ENCODE data around the gene S100PBP. TPM values are rescaled to one million over a fixed set of nuclear protein-coding genes. Genes with fewer than 3 reads are reported as not detected.

The S100PBP gene
- total and polyA plus RNA-seq, 4 experiments from 2014 or later = 6.5 to 65.5 (median 38.6) TPM

GRCh38 chr1:32890516-32891240 lies 73.2 kb downstream of the S100PBP start:
- peak overlapping the region in 1 of 8 donors; percentile 36 for H3K4me3 Mint-ChIP-seq
- peaks cover 5 to 14% (median 11%) of the 10 kb centered on the region in 4 donors for H3K4me1 Mint-ChIP-seq
- H3K9me3 Mint-ChIP-seq = peaks cover 0 to 2% (median 0%) of the 10 kb centered on the region in 8 donors
- Histone ChIP-seq H3K27me3 (ENCODE audit: insufficient read depth, low read length) (peaks cover 21% of the 10 kb centered on the region), H3K4me3 (ENCODE audit: low read length in 2 of 2) (no peak overlapping the region), H3K27ac (ENCODE audit: low read depth, low read length) (no peak overlapping the region), H3K9me3 (ENCODE audit: control insufficient read depth in 1 of 2, low read length in 2 of 2) (no peaks in the 10 kb centered on the region), H3K36me3 (ENCODE audit: insufficient read depth, low read length) (no peaks in the 10 kb centered on the region), H3K4me1 (ENCODE audit: insufficient read depth, low read length) (peaks cover 3% of the 10 kb centered on the region)
- intact Hi-C loops (cut with micrococcal nuclease) = no loop called here
- ChIA-PET CTCF (ENCODE audit: partially characterized antibody) (interaction anchor here (0.9 kb wide), 1 partner anchor 9 kb away, joined by 3 read pairs; no protein-coding TSS in a partner anchor), POLR2A (ENCODE audit: partially characterized antibody) (no interaction called here)
- H3K27me3 Mint-ChIP-seq = peaks cover 43 to 66% of the 10 kb centered on the region in 2 donors
- H3K36me3 Mint-ChIP-seq = peaks cover 0 to 6% of the 10 kb centered on the region in 2 donors
- no peak for DNase-seq
- H3K27ac Mint-ChIP-seq = no peak overlapping the region

DNA sequence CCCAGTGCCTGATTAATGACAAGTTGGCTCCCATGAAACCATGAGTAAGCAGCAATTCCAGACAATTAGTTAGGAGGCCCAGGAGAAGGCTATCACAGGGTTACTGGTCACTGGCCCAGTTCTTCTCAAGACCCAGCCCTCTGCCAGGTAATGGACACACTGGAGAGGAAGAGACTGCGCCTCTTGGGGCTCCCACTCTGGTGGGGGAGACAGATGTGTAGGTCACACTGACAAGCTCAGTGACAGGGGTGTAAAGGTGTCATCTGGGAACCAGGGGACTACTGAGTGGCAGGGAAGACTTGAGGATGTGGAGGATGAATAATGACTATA lies 73.8 kb downstream of the S100PBP start:
- no peaks in the 10 kb centered on the region for H3K36me3 ChIP-seq (ENCODE audit: insufficient read depth, low read length)
- intact Hi-C loops (cut with micrococcal nuclease) = no loop called here
- no peak for DNase-seq
- ChIA-PET CTCF (ENCODE audit: partially characterized antibody) (no interaction called here), POLR2A (ENCODE audit: partially characterized antibody) (no interaction called here)
- Mint-ChIP-seq H3K4me3 (peak overlapping the region in 1 of 8 donors; percentile 55), H3K27ac (no peak overlapping the region), H3K36me3 (peaks cover 0 to 6% of the 10 kb centered on the region in 2 donors), H3K9me3 (peaks cover 0 to 2% (median 0%) of the 10 kb centered on the region in 8 donors), H3K27me3 (peaks cover 45 to 67% of the 10 kb centered on the region in 2 donors), H3K4me1 (peaks cover 5 to 14% (median 11%) of the 10 kb centered on the region in 4 donors)
- H3K4me1 ChIP-seq (ENCODE audit: insufficient read depth, low read length) = peaks cover 3% of the 10 kb centered on the region
- no peak overlapping the region for H3K4me3 ChIP-seq (ENCODE audit: low read length in 2 of 2)
- no peaks in the 10 kb centered on the region for H3K9me3 ChIP-seq (ENCODE audit: control insufficient read depth in 1 of 2, low read length in 2 of 2)
- peaks cover 21% of the 10 kb centered on the region for H3K27me3 ChIP-seq (ENCODE audit: insufficient read depth, low read length)
- no peak overlapping the region for H3K27ac ChIP-seq (ENCODE audit: low read depth, low read length)

- Mint-ChIP-seq H3K4me1 (peaks cover 5 to 14% (median 11%) of the 10 kb centered on the region in 4 donors), H3K9me3 (peaks cover 0 to 2% (median 0%) of the 10 kb centered on the region in 8 donors), H3K27ac (peak overlapping the region in 1 of 7 donors; percentile 9), H3K36me3 (peaks cover 0 to 6% of the 10 kb centered on the region in 2 donors), H3K4me3 (peak overlapping the region in 3 of 8 donors; percentile 59 to 61 (median 61)), H3K27me3 (peaks cover 46 to 70% of the 10 kb centered on the region in 2 donors)
- Histone ChIP-seq H3K4me3 (ENCODE audit: low read length in 2 of 2) (no peak overlapping the region), H3K27me3 (ENCODE audit: insufficient read depth, low read length) (peaks cover 21% of the 10 kb centered on the region), H3K27ac (ENCODE audit: low read depth, low read length) (no peak overlapping the region), H3K36me3 (ENCODE audit: insufficient read depth, low read length) (no peaks in the 10 kb centered on the region), H3K9me3 (ENCODE audit: control insufficient read depth in 1 of 2, low read length in 2 of 2) (no peaks in the 10 kb centered on the region), H3K4me1 (ENCODE audit: insufficient read depth, low read length) (peaks cover 3% of the 10 kb centered on the region)
- no peak for DNase-seq
- intact Hi-C loops (cut with micrococcal nuclease) = no loop called here
- CTCF ChIA-PET (ENCODE audit: partially characterized antibody) = no interaction called here
- POLR2A ChIA-PET (ENCODE audit: partially characterized antibody) = no interaction called here
These were observed 74.2 kb downstream of the S100PBP start for GRCh38 chr1:32891630-32892029.

DNA sequence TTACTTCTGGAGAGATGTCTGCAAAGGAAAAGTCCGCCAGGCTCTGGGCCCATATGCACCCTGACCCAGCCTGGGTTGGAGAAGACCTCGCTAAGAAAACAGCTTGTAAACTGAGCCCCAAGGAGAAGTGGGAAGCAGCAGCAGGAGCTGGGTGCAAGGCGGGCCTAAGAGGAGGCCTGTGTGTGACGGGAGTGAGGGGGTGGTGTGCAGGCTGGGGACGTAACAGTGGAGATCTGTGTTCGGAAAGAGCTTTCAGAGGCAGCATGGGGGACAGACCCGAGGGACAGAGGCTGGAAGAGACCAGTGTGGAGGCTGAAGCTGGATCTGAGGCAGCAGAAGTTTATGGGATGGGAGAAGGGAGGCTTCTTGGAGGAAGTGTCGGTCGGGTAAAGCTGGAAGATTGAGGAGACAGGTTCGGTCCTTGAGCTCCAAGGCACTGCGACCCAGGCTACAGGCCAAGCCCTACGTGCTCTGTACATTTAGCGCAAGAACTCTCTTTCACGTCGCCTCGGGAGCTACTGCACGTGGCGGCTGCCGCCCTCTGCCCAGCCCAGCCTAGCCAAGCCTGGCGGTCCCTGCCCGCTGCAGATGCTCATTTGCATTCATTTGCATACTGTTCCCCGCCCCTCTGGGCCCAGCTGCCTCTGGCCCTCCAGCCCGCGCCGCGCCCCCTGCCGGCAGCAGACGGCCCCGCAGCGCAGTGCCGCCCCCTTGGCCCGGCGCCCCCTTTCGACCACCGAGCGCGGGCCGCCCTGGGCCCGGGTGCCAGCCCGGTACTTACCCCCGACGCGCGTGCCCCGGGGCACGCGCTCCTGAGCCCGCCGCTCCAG lies 75.1 kb downstream of the S100PBP start:
- intact Hi-C loops (cut with micrococcal nuclease) = no loop called here
- H3K4me3 ChIP-seq (ENCODE audit: low read length in 2 of 2) = no peak overlapping the region

DNA sequence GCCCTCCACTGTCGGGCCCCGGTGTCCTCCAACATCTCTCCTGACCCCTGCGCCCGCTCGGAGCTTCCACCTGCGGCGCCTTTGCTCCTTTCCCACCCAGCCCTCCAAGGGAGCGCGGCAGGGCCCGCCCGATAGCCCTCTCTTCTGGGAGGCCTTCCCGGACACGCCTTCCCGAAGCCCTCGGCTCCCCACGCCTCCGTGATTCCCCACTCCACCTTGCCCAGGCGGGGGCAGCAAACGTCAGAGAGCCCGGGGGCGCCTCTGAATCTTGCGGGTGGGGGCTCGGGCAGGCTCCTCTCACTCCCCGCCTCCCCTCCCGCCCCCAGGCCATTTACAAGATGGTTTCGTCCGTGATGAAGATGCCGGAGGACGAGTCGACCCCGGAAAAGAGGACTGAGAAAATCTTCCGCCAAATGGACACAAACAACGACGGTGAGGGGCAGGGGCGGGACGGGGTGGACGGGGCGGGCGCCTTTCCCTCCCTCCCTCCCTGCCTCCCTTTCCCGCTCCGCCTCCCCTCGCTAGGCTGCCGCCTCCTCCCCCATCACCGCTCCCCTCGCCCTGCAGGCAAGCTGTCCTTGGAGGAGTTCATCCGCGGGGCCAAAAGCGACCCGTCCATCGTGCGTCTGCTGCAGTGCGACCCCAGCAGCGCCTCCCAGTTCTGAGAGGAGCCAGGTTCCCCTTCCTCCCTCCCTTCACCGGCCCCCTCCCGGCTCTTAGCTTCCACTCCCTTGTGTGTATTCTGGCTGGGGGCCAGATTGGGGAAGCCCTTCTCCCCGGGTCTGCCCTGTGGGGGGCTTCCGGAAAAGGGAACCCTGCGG lies 76.0 kb downstream of the S100PBP start:
- Mint-ChIP-seq H3K27ac (no peak overlapping the region), H3K4me3 (peak overlapping the region; percentile 46 to 83 (median 58)), H3K9me3 (peaks cover 0 to 2% (median 0%) of the 10 kb centered on the region in 8 donors), H3K36me3 (peaks cover 0 to 6% of the 10 kb centered on the region in 2 donors), H3K4me1 (peaks cover 4 to 11% (median 9%) of the 10 kb centered on the region in 4 donors), H3K27me3 (peaks cover 36 to 63% of the 10 kb centered on the region in 2 donors)
- DNase-seq = no peak
- Histone ChIP-seq H3K4me3 (ENCODE audit: low read length in 2 of 2) (no peak overlapping the region), H3K27ac (ENCODE audit: low read depth, low read length) (no peak overlapping the region), H3K9me3 (ENCODE audit: control insufficient read depth in 1 of 2, low read length in 2 of 2) (no peaks in the 10 kb centered on the region), H3K36me3 (ENCODE audit: insufficient read depth, low read length) (no peaks in the 10 kb centered on the region), H3K27me3 (ENCODE audit: insufficient read depth, low read length) (peaks cover 21% of the 10 kb centered on the region), H3K4me1 (ENCODE audit: insufficient read depth, low read length) (peaks cover 3% of the 10 kb centered on the region)
- intact Hi-C loops (cut with micrococcal nuclease) = no loop called here
- ChIA-PET POLR2A (ENCODE audit: partially characterized antibody) (interaction anchor here (0.7 to 1.3 kb wide), 2 partner anchors 10 to 71 kb away, joined by 3 to 4 read pairs; partner anchors contain the start of gene RNF19B), CTCF (ENCODE audit: partially characterized antibody) (interaction anchor here (1.2 kb wide), 1 partner anchor 15 kb away, joined by 3 read pairs; no protein-coding TSS in a partner anchor)

More for the DNA sequence above, 75.1 kb downstream of the S100PBP start:
- peaks cover 21% of the 10 kb centered on the region for H3K27me3 ChIP-seq (ENCODE audit: insufficient read depth, low read length)
- CTCF ChIA-PET (ENCODE audit: partially characterized antibody) = interaction anchor here (0.8 kb wide), 1 partner anchor 14 kb away, joined by 3 read pairs; no protein-coding TSS in a partner anchor
- Mint-ChIP-seq H3K36me3 (peaks cover 0 to 6% of the 10 kb centered on the region in 2 donors), H3K27ac (no peak overlapping the region), H3K4me3 (peak overlapping the region; percentile 59 to 80 (median 71)), H3K9me3 (peaks cover 0 to 2% (median 0%) of the 10 kb centered on the region in 8 donors), H3K4me1 (peaks cover 4 to 11% (median 9%) of the 10 kb centered on the region in 4 donors), H3K27me3 (peaks cover 40 to 68% of the 10 kb centered on the region in 2 donors)
- no peaks in the 10 kb centered on the region for H3K36me3 ChIP-seq (ENCODE audit: insufficient read depth, low read length)
- H3K9me3 ChIP-seq (ENCODE audit: control insufficient read depth in 1 of 2, low read length in 2 of 2) = no peaks in the 10 kb centered on the region
- DNase-seq = no peak
- H3K4me1 ChIP-seq (ENCODE audit: insufficient read depth, low read length) = peaks cover 3% of the 10 kb centered on the region
- no peak overlapping the region for H3K27ac ChIP-seq (ENCODE audit: low read depth, low read length)
- POLR2A ChIA-PET (ENCODE audit: partially characterized antibody) = interaction anchor here (0.7 to 1.3 kb wide), 2 partner anchors 9 to 72 kb away, joined by 3 to 4 read pairs; partner anchors contain the start of gene RNF19B

- CTCF ChIA-PET (ENCODE audit: partially characterized antibody) = interaction anchor here (1.2 kb wide), 1 partner anchor 15 kb away, joined by 3 read pairs; no protein-coding TSS in a partner anchor
- no peaks in the 10 kb centered on the region for H3K9me3 ChIP-seq (ENCODE audit: control insufficient read depth in 1 of 2, low read length in 2 of 2)
- H3K27me3 Mint-ChIP-seq = peaks cover 34 to 62% of the 10 kb centered on the region in 2 donors
- no peak overlapping the region for H3K4me3 ChIP-seq (ENCODE audit: low read length in 2 of 2)
- no peak overlapping the region for H3K27ac Mint-ChIP-seq
- peaks cover 0 to 2% (median 0%) of the 10 kb centered on the region in 8 donors for H3K9me3 Mint-ChIP-seq
- DNase-seq = no peak
- no peak overlapping the region for H3K27ac ChIP-seq (ENCODE audit: low read depth, low read length)
- intact Hi-C loops (cut with micrococcal nuclease) = no loop called here
- peaks cover 4 to 11% (median 9%) of the 10 kb centered on the region in 4 donors for H3K4me1 Mint-ChIP-seq
- peaks cover 0 to 6% of the 10 kb centered on the region in 2 donors for H3K36me3 Mint-ChIP-seq
- POLR2A ChIA-PET (ENCODE audit: partially characterized antibody) = no interaction called here
- peak overlapping the region in 4 of 8 donors; percentile 34 to 83 (median 70) for H3K4me3 Mint-ChIP-seq
- peaks cover 3% of the 10 kb centered on the region for H3K4me1 ChIP-seq (ENCODE audit: insufficient read depth, low read length)
- peaks cover 24% of the 10 kb centered on the region for H3K27me3 ChIP-seq (ENCODE audit: insufficient read depth, low read length)
- H3K36me3 ChIP-seq (ENCODE audit: insufficient read depth, low read length) = no peaks in the 10 kb centered on the region
These were observed 76.7 kb downstream of the S100PBP start for GRCh38 chr1:32894019-32894600.

Measured in CD4-positive, alpha-beta memory T cell (primary cell).